ENCODE measurements around the gene SERPINE3. TPM values are rescaled to one million over a fixed set of nuclear protein-coding genes. Genes with fewer than 3 reads are reported as not detected.
A peak's percentile ranks its signal among the peaks of the same experiment; 100 is the strongest.

Gene SERPINE3
- total RNA-seq, 1 experiment from 2014 or later = 0.59 TPM

DNA sequence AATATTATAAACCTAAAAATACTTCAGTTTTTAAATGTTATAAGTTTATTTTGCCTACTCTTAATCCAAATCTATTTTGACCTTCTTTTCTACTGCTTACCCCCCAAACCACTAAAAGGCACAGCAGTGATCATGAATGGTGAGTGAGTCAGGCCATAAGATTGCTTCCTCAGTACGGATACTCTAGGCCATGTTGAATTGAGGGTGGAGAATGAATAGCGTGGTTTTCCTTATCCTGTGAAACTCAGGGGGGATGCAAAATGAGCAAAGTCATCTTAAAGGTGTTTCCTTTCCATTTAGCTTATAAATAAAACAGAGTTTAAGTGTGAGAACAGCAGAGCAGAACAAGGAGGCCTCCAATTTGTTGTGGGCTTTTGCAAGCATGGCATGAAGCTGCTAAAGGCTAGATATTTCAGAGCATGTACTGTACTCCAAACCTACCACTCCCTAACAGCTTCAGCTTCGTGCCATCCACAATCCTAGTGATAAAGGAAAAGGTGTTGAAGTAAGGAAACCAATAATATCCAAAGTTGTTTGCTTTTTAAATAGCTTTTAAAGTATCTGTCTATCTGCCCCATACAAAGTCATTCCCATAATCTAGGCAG, 25.0 kb downstream of the SERPINE3 start (continued):
- TF ChIP-seq, protein P1, sequence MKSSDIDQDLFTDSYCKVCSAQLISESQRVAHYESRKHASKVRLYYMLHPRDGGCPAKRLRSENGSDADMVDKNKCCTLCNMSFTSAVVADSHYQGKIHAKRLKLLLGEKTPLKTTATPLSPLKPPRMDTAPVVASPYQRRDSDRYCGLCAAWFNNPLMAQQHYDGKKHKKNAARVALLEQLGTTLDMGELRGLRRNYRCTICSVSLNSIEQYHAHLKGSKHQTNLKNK (CRISPR knock-in tag; IDR thresholded peaks at IDR 0.05) = no peak
- TF ChIP-seq ZNF317 (CRISPR knock-in tag; IDR thresholded peaks at IDR 0.05; ENCODE audit: borderline replicate concordance, low read depth) (no peak), TCF7 (CRISPR knock-in tag; IDR thresholded peaks at IDR 0.05; ENCODE audit: low read depth) (no peak), ZNF396 (CRISPR knock-in tag; IDR thresholded peaks at IDR 0.05; ENCODE audit: borderline replicate concordance) (no peak), ZNF416 (CRISPR knock-in tag; IDR thresholded peaks at IDR 0.05) (no peak), IRF2 (CRISPR knock-in tag; IDR thresholded peaks at IDR 0.05; ENCODE audit: borderline replicate concordance, low read depth) (no peak), GTF2I (CRISPR knock-in tag; conservative IDR thresholded peaks at IDR 0.05) (no peak), SOX15 (CRISPR knock-in tag; IDR thresholded peaks at IDR 0.05) (no peak), TEAD4 (CRISPR knock-in tag; IDR thresholded peaks at IDR 0.05) (no peak), ZNF423 (CRISPR knock-in tag; IDR thresholded peaks at IDR 0.05) (no peak)
- TF ChIP-seq, protein P2, sequence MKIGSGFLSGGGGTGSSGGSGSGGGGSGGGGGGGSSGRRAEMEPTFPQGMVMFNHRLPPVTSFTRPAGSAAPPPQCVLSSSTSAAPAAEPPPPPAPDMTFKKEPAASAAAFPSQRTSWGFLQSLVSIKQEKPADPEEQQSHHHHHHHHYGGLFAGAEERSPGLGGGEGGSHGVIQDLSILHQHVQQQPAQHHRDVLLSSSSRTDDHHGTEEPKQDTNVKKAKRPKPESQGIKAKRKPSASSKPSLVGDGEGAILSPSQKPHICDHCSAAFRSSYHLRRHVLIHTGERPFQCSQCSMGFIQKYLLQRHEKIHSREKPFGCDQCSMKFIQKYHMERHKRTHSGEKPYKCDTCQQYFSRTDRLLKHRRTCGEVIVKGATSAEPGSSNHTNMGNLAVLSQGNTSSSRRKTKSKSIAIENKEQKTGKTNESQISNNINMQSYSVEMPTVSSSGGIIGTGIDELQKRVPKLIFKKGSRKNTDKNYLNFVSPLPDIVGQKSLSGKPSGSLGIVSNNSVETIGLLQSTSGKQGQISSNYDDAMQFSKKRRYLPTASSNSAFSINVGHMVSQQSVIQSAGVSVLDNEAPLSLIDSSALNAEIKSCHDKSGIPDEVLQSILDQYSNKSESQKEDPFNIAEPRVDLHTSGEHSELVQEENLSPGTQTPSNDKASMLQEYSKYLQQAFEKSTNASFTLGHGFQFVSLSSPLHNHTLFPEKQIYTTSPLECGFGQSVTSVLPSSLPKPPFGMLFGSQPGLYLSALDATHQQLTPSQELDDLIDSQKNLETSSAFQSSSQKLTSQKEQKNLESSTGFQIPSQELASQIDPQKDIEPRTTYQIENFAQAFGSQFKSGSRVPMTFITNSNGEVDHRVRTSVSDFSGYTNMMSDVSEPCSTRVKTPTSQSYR (CRISPR knock-in tag; IDR thresholded peaks at IDR 0.05) = no peak

DNA sequence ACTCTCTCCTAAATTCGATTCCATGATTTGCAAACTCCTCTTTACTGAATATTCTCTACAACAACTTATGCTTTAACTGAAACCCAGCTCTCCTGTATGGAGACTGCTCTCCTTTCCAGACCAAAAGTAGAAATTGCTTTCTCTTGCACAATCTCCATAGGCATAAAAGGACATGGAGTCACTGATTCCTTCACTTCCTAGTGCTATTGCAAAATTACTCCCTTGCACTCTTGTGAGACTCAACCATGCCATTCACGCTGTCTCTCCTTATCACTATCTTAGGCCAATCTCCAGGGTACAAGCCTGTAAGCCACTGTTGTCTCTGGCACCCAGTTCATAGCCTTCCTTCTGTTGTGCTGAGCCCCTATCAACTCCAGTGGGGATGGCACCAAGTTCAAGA, 30.6 kb downstream of the SERPINE3 start:
- CTCF ChIA-PET = interaction anchor here (1.2 to 2.7 kb wide), 3 partner anchors 84 to 428 kb away, joined by 4 to 7 read pairs (median 5); no protein-coding TSS in a partner anchor
- H3K4me3 Mint-ChIP-seq = no peak overlapping the region
- POLR2A ChIA-PET = no interaction called here
- TF ChIP-seq, protein P3, sequence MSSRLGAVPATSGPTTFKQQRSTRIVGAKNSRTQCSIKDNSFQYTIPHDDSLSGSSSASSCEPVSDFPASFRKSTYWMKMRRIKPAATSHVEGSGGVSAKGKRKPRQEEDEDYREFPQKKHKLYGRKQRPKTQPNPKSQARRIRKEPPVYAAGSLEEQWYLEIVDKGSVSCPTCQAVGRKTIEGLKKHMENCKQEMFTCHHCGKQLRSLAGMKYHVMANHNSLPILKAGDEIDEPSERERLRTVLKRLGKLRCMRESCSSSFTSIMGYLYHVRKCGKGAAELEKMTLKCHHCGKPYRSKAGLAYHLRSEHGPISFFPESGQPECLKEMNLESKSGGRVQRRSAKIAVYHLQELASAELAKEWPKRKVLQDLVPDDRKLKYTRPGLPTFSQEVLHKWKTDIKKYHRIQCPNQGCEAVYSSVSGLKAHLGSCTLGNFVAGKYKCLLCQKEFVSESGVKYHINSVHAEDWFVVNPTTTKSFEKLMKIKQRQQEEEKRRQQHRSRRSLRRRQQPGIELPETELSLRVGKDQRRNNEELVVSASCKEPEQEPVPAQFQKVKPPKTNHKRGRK (CRISPR knock-in tag; IDR thresholded peaks at IDR 0.05; ENCODE audit: borderline replicate concordance) = no peak
- TF ChIP-seq GTF2I (CRISPR knock-in tag; conservative IDR thresholded peaks at IDR 0.05) (no peak), NFYB (CRISPR knock-in tag; conservative IDR thresholded peaks at IDR 0.05; ENCODE audit: low read depth) (no peak), MYBL2 (CRISPR knock-in tag; IDR thresholded peaks at IDR 0.05) (no peak), SP1 (CRISPR knock-in tag; conservative IDR thresholded peaks at IDR 0.05) (no peak), HMGA2 (CRISPR knock-in tag; IDR thresholded peaks at IDR 0.05) (no peak), JAZF1 (CRISPR knock-in tag; IDR thresholded peaks at IDR 0.05) (no peak), OVOL2 (CRISPR knock-in tag; IDR thresholded peaks at IDR 0.05; ENCODE audit: borderline replicate concordance) (no peak), ELF4 (CRISPR knock-in tag; IDR thresholded peaks at IDR 0.05; ENCODE audit: low read depth) (no peak), ZNF263 (CRISPR knock-in tag; IDR thresholded peaks at IDR 0.05; ENCODE audit: low read depth) (no peak), NR2C2 (CRISPR knock-in tag; IDR thresholded peaks at IDR 0.05) (no peak), GRHL2 (CRISPR knock-in tag; IDR thresholded peaks at IDR 0.05; ENCODE audit: insufficient replicate concordance, severe bottlenecking) (no peak)
- TF ChIP-seq, protein P4, sequence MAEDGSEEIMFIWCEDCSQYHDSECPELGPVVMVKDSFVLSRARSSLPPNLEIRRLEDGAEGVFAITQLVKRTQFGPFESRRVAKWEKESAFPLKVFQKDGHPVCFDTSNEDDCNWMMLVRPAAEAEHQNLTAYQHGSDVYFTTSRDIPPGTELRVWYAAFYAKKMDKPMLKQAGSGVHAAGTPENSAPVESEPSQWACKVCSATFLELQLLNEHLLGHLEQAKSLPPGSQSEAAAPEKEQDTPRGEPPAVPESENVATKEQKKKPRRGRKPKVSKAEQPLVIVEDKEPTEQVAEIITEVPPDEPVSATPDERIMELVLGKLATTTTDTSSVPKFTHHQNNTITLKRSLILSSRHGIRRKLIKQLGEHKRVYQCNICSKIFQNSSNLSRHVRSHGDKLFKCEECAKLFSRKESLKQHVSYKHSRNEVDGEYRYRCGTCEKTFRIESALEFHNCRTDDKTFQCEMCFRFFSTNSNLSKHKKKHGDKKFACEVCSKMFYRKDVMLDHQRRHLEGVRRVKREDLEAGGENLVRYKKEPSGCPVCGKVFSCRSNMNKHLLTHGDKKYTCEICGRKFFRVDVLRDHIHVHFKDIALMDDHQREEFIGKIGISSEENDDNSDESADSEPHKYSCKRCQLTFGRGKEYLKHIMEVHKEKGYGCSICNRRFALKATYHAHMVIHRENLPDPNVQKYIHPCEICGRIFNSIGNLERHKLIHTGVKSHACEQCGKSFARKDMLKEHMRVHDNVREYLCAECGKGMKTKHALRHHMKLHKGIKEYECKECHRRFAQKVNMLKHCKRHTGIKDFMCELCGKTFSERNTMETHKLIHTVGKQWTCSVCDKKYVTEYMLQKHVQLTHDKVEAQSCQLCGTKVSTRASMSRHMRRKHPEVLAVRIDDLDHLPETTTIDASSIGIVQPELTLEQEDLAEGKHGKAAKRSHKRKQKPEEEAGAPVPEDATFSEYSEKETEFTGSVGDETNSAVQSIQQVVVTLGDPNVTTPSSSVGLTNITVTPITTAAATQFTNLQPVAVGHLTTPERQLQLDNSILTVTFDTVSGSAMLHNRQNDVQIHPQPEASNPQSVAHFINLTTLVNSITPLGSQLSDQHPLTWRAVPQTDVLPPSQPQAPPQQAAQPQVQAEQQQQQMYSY (CRISPR knock-in tag; IDR thresholded peaks at IDR 0.05) = no peak
- TF ChIP-seq, protein P5, sequence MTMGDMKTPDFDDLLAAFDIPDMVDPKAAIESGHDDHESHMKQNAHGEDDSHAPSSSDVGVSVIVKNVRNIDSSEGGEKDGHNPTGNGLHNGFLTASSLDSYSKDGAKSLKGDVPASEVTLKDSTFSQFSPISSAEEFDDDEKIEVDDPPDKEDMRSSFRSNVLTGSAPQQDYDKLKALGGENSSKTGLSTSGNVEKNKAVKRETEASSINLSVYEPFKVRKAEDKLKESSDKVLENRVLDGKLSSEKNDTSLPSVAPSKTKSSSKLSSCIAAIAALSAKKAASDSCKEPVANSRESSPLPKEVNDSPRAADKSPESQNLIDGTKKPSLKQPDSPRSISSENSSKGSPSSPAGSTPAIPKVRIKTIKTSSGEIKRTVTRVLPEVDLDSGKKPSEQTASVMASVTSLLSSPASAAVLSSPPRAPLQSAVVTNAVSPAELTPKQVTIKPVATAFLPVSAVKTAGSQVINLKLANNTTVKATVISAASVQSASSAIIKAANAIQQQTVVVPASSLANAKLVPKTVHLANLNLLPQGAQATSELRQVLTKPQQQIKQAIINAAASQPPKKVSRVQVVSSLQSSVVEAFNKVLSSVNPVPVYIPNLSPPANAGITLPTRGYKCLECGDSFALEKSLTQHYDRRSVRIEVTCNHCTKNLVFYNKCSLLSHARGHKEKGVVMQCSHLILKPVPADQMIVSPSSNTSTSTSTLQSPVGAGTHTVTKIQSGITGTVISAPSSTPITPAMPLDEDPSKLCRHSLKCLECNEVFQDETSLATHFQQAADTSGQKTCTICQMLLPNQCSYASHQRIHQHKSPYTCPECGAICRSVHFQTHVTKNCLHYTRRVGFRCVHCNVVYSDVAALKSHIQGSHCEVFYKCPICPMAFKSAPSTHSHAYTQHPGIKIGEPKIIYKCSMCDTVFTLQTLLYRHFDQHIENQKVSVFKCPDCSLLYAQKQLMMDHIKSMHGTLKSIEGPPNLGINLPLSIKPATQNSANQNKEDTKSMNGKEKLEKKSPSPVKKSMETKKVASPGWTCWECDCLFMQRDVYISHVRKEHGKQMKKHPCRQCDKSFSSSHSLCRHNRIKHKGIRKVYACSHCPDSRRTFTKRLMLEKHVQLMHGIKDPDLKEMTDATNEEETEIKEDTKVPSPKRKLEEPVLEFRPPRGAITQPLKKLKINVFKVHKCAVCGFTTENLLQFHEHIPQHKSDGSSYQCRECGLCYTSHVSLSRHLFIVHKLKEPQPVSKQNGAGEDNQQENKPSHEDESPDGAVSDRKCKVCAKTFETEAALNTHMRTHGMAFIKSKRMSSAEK (CRISPR knock-in tag; IDR thresholded peaks at IDR 0.05; ENCODE audit: borderline replicate concordance) = no peak

More for the DNA sequence above, 30.6 kb downstream of the SERPINE3 start:
- peak overlapping the region; percentile 5; the same call in 1 of the 2 replicates for H3K27ac Mint-ChIP-seq
- no peaks in the 10 kb centered on the region for H3K27me3 Mint-ChIP-seq (ENCODE audit: low read depth)
- peaks cover 33% of the 10 kb centered on the region for H3K36me3 Mint-ChIP-seq
- no peaks in the 10 kb centered on the region for H3K9me3 Mint-ChIP-seq
- no peak for ATAC-seq
- H3K4me1 Mint-ChIP-seq = no peaks in the 10 kb centered on the region
- no peak for DNase-seq (ENCODE audit: low spot score)

All from WTC11 (cell line).